Inflammatory macrophage treated with lipopolysaccharide for 1 hour (primary cell): ENCODE measurements around the gene ETS1.

ENCODE experiments used
- DNase-seq, 2 donors: peaks; one replicate each; pipeline ENCODE4 v3.0.0-alpha.2; 2020 to 2022

ETS1 gene

GRCh38 chr11:128478305-128478704 lies 109.1 kb downstream of the ETS1 start:
- DNase-seq: no peak

GRCh38 chr11:128477811-128478210 lies 109.5 kb downstream of the ETS1 start:
- DNase-seq: no peak

- no peak for DNase-seq
Measured at GRCh38 chr11:128477278-128477677, 110.1 kb downstream of the ETS1 start.

- no peak for DNase-seq
Measured at GRCh38 chr11:128476729-128477128, 110.6 kb downstream of the ETS1 start.

- DNase-seq: no peak
Measured at GRCh38 chr11:128476049-128476448, 111.3 kb downstream of the ETS1 start.

- DNase-seq: no peak
Measured at GRCh38 chr11:128474036-128474874, 113.1 kb downstream of the ETS1 start.

GRCh38 chr11:128473636-128474035 lies 113.7 kb downstream of the ETS1 start:
- no peak for DNase-seq

GRCh38 chr11:128472128-128473089 lies 114.9 kb downstream of the ETS1 start:
- no peak for DNase-seq

GRCh38 chr11:128471138-128471661 lies 116.2 kb downstream of the ETS1 start:
- DNase-seq: no peak

GRCh38 chr11:128470081-128470480 lies 117.3 kb downstream of the ETS1 start:
- no peak for DNase-seq

GRCh38 chr11:128469220-128469619 lies 118.1 kb downstream of the ETS1 start:
- no peak for DNase-seq

- no peak for DNase-seq
Measured at GRCh38 chr11:128468111-128468510, 119.2 kb downstream of the ETS1 start.

- no peak for DNase-seq
Measured at GRCh38 chr11:128467610-128468041, 119.7 kb downstream of the ETS1 start.

- no peak for DNase-seq
Measured at GRCh38 chr11:128467041-128467440, 120.3 kb downstream of the ETS1 start.

GRCh38 chr11:128465946-128466705 lies 121.2 kb downstream of the ETS1 start:
- DNase-seq: no peak

- no peak for DNase-seq
Measured at GRCh38 chr11:128465531-128465930, 121.8 kb downstream of the ETS1 start.

GRCh38 chr11:128464878-128465450 lies 122.4 kb downstream of the ETS1 start:
- DNase-seq: peak in 1 of 2 donors; percentile 19

- no peak for DNase-seq
Measured at GRCh38 chr11:128463979-128464378, 123.4 kb downstream of the ETS1 start.

- DNase-seq: no peak
Measured at GRCh38 chr11:128463371-128463829, 124.0 kb downstream of the ETS1 start.

- DNase-seq: no peak
Measured at GRCh38 chr11:128462922-128463321, 124.4 kb downstream of the ETS1 start.

- no peak for DNase-seq
Measured at GRCh38 chr11:128462189-128462588, 125.2 kb downstream of the ETS1 start.

GRCh38 chr11:128458321-128458720 lies 129.0 kb downstream of the ETS1 start:
- peak in 1 of 2 donors; percentile 21 for DNase-seq
